AG08395 (cell line): ENCODE data around the gene POFUT1.

Source experiments
- DNase-seq: peaks from one replicate; pipeline ENCODE4 v3.0.0; 2012; ENCODE audit warnings: mixed read lengths, low spot score

The POFUT1 gene

DNA sequence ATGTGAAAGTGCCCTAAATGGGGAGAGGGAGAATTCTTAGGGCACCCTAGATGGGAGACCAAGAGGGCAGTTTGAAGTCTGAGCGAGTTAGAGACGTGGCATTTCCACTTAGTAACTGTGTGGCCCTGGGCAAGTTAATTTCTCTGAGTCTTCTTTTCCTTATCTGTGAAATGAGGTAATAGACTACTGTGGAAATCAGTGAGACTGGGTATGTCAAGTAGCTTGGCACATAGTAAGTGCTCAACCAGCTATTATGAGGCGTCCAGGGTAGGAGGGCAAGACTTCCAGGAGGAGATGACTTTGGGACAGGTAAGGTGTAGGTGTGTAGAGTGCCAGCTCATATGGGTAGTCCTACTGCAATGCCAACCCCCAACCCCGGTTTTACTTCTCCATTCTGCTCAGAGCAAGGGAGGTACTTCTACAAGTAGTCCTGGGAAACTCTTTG, 70.5 kb downstream of the POFUT1 start:
- DNase-seq: no peak

DNA sequence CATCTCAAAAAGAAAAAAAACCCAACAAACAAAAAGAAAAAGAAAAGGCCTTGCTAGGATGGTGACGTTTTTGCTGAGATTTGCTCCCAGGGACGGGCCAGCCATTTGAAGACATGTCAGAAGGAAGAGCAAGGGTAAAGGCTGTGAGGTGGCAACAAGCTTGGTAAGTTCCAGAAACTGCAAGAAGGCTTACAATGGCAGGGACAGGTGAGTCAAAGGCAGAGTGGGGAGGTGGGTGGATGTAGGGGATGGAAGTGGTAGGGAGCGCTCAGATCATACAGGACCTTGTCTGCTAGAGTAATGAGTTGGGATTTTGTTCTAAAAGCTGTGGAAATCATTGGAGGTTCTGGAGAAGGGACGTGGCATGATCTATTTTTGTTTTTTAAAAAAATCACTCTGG, 74.0 kb downstream of the POFUT1 start:
- DNase-seq: no peak

DNA sequence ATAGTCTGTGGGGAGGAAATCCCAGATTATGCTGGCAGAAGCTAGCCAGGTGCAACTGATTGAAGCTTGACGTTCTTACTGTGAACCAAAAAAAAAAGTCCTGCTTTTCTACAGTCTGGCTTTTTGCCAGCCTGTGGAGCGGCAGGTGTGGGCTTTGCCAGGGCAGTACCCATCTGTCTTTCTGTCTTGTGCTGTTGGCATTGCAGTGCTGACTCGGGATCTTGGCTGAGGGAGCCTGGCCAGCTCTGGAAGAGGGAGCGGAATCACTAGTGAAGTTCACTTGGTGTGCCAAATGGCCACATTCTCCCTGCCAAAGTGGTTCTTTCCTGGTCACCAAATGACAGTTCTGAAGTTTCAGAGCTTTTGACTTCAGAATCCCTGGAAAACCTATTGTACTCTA, 74.8 kb downstream of the POFUT1 start:
- DNase-seq: no peak

DNA sequence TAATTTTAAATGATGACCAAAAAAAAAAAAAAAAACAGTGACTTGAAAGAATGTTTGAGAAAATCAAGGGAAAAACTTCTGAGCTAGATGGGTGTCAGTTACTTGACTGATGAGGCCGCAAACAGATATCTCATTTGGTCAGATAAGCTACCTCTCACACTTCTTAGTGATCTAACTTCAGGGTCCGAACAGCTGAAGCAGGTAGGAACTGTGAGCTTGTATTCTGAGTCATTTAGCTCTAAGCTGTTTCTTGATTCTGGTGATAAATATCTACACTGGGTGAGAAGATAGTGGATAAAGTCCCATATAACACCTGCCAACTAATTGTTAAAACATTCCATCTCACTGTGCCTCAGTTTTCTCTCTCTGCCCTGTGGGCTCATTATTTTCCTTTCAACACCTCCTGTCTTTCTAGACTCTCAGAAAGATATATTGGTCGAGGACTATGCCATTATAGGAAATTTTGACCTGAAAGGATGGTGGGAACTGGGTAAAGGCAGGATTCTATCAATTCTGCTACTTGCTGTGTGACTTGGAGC, 77.5 kb downstream of the POFUT1 start:
- no peak for DNase-seq

DNA sequence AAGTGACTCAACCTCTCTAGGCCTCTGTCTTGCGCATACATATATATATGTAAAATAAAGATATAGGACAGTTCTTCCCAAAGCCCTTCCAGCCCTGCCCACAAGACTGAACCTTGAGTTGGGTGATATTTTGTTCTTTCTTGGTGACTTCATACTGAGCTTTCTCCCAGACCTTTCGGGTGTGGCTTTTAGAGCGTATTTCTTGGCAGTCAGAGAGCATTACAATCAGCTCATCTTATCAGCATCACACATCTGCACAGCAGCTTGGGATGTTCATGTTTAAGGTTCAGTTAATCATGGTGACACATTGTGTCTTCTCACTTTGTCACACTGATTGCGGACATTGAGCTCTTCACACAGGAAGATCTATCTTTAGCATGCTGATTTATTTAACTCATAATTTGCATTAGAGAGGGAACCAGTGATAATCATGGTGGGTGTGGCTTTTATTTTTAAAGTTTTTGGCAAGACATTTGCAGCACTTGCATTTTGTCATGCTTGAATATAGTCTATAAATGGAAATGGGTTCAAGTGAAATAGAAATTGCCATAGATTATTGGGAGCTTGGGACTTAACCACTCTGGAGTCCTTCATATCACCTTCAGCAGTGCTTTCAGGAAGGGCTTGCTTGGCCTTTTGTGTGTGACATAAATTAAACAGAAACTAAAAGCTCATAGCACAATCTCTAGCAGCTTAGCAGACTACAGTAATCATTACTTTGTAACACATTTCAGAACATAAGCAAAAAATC, 78.1 kb downstream of the POFUT1 start:
- peak; percentile 20 for DNase-seq

DNA sequence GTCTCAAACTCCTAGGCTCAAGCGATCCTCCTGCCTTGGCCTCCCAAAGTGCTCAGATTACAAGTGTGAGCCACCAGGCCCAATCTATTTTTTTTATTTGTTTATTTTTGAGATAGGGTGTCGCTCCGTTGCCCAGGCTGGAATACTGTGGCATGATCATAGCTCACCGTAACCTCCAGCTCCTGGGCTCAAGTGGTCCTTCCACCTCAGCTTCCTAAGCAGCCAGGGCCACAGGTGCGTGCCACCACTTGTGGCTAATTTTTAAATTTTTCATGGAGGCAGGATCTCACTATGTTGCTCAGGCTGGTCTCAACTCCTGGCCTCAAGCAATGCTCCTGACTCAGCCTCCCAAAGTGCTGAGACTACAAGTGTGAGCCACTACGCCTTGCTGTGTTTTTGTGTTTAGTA, 79.6 kb downstream of the POFUT1 start:
- DNase-seq: no peak
